ENCODE data around the gene PCNX1.
A peak's percentile ranks its signal among the peaks of the same experiment; 100 is the strongest.

The PCNX1 gene

GRCh38 chr14:71163050-71163841 is 256.0 kb downstream of the PCNX1 start:
- DNase-seq (ENCODE audit: low spot score): no peak

- peak; percentile 36 for DNase-seq (ENCODE audit: low spot score)
These were observed 256.8 kb downstream of the PCNX1 start for GRCh38 chr14:71163842-71164629.
